HG02642 (cell line): ENCODE measurements around the gene MICAL2.

Experiments used
- ATAC-seq: cut with Tn5 transposase; IDR thresholded peaks from one replicate; pipeline ENCODE4 v1.9.1; 2021; ENCODE audit warnings: mild to moderate bottlenecking; ENCODE audit not compliant: unreplicated experiment, poor library complexity

Gene MICAL2

DNA sequence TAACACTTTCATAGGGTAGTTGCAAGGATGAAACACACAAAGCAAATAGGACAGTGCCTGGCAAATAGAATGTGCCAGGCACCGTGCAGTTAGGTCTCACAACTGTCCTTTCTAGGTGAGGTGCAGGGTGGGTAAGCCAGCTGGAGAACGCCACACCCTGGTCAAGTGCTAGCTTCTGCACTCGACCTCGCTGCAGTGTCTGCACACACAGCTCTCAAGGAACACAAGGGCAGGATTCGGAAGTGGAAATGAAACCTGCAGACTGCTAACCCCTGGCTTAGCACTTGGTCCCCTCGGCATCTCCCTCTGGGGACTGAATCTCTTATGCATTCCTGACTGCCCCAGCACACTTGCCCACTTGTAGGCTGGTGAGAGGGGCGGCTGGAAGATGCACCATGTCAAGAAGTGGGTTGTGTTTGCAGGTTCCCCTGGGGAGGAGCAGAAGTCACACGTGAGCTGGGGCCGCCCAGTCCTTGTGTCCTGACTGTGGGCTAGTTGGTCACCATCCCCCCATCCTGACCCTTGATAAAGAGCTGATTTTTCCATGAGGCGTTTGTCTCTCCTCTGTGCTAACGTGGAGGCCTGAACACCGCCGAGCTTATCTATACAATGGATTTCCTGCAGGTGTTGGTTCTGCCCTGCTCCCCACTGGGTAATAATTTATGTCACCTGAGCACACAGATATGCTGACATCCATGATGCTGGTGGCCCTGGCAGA lies 89.0 kb downstream of the MICAL2 start:
- ATAC-seq, result no peak

DNA sequence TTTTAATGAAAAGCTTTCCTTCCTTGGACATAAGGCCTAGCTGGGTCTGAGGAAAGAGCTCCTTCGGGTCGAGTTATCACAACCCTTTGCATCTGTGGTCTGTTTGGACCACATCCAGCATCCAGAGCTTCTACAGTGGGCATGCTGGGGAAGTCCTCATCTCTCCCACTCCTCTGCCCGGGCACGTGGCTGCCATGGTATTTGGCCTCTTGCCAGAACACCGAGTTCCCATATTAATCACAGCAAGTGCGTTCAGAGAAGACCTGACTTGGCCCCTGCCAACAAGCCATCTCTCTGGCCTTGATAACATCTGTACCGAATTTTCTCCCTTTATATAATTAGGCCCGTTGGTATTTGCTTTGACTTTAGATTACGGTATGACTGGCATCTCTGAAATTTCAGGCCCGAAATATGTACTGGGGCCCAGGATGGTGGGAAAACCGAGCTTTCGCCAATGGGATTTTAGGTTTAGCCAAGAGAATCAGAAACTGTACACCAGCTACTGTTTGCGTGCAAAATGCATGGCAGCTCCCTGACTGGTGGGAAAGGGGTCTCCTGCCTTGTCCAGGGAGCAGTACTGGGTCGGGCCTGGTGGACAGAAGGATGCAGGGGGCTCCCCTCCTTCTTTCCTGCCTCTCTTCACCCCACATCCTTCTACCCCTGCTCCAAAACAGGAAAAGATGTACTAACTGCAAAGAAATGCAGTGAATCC lies 90.0 kb downstream of the MICAL2 start:
- ATAC-seq, result no peak

DNA sequence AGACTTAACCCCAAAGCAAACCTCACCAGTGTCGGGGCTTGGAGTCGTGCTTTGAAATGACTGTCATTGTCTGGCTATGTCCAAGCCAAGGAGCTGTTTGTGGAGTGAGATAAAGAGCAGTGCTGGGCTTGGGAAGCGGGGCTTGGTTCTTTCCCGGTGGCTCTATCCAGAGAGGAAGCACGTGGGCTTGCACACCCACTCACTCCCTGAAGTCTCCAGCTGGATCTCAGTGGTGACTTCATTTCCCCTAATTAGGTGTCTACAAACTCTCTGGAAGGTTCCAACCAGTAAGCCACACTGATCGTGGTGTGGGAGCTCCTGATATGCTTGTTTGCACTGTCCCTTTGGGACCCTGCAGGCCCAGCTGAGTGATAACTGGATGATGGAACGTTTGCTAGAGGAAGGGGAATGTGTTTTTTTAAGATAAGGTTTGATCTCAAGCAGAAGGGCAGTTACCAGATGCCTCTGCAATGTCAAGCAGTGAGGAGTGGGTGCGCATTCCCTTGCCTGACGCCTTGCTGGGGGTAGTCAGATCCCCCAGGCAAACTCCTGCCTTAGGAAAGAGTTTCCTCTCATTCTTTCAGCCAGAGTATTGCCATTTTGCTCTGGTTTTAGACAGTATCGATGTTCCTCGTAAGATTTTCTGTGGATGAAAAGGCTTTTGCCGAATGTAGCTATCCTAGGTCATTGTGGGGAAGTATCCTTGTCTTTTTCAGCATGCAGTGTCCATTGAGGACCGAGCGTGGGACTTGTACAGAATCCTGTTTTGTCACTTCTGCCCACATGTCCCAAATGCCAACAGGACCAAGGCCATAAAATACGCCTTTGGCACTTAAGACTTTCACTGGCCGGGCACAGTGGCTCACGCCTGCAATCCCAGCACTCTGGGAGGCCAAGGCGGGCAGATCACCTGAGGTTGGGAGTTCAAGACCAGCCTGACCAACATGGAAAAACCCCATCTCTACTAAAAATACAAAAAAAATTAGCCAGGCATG lies 90.9 kb downstream of the MICAL2 start:
- ATAC-seq, result no peak

DNA sequence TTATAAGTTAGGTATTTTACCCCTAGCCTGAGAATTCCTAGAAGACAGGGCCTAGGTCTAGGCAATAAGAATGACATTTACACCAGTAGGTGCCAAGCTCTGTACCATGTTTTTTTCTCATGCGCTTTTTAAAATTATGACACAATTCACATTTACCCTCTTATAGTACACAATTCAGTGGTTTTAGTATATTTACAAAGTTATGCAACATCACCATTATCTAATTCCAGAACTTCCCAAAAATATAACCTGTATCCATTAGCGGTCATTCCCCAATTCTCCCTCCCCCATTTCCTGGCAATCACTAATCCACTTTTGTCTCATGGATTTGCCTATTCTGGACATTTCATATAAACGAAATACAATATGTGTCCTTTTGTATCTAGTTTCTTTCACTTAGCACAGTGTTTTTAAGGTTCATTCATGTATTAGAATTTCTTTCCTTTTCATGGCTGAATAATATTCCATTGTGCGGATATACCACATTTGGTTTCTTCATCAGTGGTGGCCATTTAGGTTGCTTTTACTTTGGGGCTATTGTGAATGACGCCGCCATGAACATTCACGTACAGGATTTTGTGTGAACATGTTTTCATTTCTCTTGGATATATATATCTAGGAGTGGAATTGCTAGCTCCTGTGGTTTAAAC lies 92.4 kb downstream of the MICAL2 start:
- no peak for ATAC-seq

DNA sequence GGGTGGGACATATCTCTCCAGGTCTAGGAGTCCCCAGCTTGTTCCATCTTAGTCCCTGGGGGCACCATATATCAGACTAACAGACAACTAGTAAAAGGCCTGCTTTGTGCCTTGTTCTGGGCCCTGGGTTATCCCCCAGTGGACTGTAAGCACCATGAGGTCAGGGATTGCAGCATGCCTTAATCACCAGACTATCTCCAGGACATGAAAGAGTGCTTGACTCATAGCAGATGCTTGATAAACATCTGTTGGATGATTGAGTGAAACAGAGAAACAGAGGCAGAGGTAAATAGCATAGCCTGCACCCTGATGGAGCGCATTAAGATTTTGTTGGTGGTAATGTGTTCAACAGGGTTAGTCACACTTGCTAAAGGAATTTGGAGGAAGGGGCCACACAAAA lies 94.1 kb downstream of the MICAL2 start:
- no peak for ATAC-seq

DNA sequence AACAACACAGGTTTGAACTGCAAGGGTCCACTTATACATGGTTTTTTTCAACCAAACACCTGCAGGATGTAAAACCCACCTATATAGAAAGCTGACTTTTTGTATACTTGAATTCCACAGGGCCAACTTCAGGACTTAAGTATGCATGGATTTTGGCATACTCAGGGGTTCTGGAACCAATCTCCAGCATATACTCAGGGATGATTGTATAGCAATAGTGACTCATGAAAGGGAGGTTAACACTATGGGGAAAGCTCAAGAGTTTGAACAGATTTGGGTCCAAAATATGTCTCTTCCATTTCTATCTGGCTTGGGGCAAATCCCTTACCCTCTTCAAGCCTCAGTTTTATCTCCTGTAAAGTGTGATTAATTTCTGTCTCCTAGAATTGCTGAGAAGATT lies 94.9 kb downstream of the MICAL2 start:
- ATAC-seq, result no peak

DNA sequence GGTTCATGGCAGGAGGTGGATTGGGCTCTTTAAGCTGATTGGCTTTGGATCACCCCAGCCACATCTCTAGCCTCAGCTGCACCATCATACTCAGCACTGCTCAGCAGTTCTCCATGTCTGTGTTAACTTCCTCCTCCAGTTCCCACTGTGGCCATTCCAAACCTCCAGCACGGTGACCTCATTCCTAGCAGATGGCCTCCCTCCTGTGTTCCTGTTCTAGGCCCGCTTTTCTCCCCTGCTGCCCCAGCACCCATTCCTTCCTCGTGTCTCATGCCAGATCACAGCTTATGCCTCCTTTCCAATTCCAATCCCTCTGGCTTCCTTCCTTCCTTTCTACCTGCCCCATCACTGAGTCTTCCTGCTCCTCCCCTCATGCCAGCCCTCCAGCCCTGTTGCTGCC lies 96.1 kb downstream of the MICAL2 start:
- no peak for ATAC-seq

DNA sequence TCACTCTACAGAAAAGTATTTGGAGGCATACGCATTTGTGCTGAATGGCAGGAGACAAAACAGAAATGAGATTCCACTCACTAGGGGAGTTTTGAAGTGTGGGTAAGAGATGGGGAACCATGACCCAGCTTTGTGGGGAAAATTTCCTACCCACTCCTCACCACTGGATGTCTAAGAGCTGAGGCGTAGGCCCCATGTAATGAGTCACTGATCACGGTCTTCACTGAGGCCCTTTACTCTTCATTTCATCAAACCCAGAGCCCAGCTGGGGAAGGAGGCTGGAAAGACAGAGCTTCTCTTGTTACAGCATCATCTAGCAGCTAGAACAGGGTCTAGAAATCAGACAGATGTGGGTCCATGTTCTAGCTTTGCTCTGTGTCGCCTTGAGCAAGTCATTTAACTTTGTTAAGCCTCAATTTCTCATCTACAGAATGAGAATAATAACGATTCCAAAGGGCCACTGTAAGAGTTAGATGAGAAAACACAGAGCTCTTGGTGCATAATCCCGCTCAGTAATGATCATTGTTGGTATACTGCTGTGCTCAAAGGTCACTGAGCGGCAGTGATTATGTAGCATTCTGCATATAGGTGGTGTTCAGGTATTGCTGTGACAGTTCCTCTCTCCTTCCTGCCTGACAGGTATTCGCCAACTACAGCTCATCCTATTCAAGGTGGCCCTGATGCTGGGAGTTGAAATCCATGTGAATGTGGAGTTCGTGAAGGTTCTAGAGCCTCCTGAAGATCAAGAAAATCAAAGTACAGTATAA lies 97.2 kb downstream of the MICAL2 start:
- no peak for ATAC-seq

DNA sequence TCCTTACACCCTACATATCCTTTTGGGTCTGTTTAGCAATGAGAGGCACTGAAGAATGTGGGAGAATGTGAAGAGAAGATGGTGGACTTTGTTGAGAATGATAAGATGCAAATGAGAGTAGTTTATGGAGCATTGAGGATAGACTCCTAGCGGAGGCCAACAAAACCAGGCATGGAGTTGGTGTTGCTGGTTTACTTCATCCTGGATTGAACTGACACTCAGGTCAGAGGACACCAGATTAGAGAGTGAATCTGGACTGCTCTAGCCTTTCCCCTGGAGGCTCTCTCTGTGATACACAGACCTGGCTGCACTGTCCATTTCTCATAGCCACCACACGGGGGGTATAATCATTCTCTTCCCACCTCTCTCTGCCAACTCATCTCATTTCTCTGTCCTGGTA lies 98.7 kb downstream of the MICAL2 start:
- ATAC-seq, result no peak

DNA sequence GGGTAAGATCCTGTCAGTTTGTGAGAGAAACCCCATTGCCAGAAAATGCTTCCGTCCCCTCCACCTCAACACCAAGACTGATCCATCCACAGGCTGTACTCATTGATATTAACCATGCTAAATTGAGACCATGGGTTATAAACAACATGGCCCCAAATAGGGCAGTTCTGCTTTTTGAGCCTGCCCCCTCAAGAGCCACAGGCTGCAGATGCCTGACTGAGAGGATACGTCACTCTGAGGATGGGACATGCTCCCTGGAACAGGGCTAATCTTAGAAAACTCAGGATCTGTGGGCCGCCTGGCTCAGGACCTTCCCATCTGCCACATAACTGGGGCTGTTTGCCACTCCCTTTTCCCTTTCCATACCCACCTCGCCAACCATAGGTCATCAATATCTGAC lies 99.8 kb downstream of the MICAL2 start:
- ATAC-seq, result no peak

DNA sequence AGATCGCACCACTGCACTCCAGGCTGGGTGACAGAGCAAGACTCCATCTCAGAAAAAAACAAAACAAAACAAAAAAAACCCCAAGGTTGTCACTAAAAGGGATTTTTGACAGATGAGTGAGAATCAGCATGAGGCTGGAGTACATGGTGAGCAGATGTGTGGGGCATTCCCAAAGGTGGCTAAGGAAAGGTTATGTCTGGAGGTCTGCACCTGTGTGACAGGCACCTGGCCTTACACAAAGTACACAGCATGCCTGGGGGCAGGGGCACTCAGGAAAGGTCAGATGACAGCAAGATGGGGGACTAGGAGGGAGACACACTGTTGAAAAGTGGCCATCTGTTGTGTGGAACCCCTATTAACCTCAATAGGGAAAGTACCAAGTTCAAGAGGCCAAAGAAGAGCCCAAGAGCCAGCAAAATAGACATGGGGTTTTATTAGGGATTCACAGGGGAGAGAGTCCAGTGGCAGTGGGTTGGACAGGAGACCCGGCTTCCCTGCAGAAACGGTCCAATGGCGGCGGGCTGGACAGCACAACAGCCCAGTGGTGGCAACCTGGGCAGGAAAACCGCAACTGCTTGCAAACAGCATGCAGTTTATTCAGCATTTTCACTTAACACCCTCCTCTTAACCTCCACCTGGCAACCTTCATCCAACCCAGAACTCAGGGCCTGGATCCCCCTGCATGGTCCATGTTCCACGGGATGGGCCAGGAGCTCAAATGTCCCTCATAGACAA lies 101.1 kb downstream of the MICAL2 start:
- ATAC-seq, result no peak

DNA sequence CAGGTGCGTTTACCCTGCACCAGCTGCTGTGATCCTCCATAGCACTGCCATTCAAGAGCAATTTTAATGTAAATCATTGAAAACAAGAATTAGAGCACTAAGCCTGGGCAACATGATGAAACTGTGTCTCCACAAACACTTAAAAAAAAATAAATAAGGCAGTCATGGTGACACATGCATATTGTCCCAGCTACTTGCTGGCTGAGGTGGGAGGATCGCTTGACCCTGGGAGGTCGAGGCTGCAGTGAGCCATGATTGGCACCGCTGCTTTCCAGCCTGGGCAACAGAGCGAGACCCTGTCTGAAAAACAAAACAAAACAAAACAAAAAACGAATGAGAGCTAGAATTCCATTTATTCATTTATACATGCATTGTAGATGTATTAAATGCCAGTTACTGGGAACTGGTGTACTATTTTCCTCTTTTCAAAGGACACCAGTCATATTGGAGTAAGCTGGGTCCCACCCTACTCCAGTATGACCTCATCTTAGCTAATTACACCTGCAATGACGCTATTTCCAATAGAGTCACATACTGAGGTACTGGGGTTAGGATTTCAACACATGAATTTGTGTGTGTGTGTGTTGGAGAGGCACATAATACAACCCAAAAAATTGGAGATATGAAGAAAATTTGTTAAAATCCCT lies 101.9 kb downstream of the MICAL2 start:
- ATAC-seq, result no peak

DNA sequence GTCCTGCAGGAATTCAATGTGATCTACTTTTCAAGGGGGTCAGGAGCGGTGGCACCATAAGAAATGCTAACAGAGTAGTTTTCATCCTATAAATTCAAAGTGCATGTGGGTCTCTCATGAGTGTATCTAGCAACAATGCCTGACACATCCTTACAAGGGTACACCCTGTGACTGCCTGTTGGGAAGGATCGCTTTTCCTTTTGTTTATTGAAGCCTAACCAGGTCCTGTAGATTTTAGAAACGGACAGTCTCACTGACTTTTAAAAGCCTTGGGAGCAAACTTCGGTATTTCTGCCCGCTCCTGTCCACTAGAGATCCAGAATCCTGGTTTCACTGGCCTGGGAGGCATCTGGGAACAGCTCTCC lies 102.4 kb downstream of the MICAL2 start:
- no peak for ATAC-seq

DNA sequence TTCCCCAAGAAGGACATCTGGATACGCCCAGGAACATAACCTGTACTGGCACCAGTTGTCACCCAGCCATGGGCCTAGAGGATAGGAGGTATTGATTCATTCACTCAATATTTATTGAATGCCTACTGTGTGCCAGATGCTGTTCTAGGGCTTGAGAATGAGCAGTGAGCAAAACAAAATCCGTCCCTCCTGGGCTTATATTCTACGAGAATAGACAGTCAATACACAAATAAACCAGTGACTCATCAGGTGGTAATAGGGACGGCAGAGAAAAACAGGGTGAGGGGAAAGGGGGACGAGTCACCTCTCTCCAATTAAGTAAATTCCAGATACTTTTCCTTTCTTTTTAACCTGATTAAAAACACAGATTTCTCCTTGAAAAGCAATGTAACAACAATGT lies 103.5 kb downstream of the MICAL2 start:
- no peak for ATAC-seq

DNA sequence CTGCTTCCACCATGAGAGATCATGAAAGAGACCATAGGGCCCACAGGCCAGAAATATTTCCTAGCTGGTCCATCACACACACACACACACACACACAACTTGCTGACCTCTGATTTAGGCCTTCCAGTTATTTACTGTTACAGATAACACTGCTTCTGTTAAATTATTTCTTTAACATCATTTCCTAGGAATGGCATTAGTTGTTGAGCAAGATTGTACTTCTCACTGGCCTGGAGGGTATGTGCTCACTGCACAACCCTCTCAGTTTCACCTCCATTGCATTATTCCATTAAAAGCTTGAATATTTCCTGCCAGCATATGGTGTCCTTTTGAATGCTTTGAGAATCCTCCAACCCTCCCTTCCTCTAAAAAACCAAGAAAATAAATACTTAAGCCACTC lies 104.4 kb downstream of the MICAL2 start:
- ATAC-seq, result no peak

DNA sequence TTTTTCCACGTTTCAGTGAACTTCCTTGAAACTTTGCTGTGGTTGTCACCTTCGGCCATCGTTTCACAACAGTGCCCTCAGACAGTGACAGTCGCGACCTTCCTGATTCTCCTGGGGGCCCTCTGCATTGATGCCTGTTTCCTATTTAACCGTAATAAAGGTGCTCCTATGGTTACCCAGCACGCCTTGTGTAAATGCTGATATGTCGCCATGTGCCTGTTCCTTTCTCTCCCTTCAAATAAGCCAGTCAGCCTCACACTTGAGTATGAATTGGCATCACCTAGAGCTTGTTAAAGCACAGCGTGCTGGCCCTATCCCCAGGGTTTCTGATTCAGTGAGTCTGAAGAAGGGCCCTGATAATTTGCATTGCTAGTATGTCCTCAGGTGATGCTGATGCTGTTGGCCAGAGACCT lies 104.8 kb downstream of the MICAL2 start:
- ATAC-seq, result no peak

DNA sequence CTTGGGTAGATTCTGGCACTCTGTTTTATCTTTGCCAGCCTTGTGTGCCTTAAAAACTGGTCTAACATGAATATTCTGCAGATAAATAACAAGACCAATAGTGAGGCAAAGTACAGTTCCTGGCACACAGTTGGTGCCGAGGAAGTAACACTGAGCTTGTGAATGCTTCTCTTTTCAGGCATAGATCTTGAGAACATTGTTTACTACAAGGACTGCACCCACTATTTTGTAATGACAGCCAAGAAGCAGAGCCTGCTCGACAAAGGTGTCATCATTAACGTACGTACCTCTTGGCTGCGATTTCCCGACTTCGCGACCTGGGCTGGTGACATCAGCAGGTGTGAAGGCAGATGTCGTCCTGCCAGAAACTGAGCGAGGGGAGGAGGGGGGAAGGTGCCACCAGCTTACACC lies 105.7 kb downstream of the MICAL2 start:
- ATAC-seq, result no peak

DNA sequence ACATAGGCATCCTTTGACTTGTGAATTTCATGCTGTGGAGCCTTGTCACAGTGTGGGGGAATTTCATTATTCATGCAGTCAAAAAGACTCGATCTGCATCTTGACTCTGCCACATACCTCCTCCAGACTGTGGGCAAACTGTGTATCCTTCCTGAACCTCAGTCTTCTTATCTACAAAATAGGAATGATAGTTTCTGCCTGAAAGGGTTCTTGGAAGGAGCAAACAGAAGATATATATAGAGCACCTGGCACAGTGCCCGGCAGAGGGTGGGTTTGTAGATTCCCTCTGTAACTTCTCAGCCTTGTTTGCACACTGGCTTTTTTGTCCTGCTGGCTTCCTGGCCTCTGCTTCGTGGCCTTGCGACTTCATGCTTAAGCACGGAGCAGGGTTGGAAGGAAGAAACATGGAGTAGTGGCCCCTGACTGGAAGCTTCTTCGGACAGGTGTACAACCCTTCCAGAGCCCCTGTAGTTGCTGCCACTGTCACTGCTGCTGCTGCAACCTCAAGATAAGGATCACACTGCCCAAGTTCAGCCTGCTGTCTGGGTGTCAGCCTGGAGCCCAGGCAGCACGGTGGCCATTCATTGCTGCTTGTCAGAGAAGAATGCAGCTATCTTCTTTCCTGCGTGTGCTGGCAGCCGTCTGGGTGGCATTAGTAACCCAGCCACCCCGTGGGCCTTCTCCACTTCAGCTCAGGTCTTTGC lies 106.4 kb downstream of the MICAL2 start:
- no peak for ATAC-seq
